ENCODE data around the gene DESI2.

Gene DESI2

DNA sequence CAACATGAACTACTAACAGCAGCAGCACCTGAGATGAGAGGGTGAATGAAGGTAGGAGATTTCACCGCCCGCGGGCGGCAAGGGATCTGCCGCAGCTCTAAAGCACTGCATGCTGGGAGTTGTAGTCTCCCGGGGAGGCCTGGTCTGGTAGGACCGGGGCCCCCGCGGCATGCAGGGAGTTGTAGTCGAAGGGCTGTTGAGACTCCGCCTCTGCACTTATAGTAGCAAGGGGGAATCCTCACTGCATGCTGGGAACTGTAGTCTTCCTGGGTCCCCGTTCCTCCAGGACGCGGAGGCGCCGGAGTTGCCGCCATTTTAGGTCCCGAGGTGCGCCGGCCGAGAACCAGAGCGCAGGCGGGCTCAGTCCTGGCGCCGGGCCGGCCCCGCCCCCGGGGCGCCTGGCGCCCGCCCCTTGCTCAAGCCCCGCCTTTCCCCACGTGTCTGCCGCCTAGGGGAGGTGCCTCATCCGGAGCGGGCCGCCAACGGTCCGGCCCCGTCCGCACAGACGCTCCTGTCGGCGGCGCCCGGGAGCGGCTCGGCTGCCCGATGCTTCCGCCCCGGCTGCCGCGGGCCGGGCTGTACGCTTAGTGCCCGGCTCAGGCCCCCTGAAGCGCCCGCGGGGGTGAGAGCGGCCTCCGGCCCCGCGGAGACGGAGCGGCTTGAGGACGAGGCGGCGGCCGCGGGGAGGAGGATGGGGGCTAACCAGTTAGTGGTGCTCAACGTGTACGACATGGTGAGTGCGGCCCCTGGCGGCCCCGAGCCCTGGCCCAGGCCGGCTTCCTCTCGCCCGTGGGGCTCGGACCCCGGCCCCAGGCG is at the start of gene DESI2:
Gene DESI2, plus strand, starts transcription at position 504 of the 816 bp plus-strand sequence. Its CDS starts 188 bp downstream, at position 692.
- DNase-seq = peak; percentile 98 to 99

GRCh38 chr1:244603498-244603897 is 49.4 kb upstream of the DESI2 start:
- no peak for DNase-seq

GRCh38 chr1:244605835-244606370 is 47.0 kb upstream of the DESI2 start:
- DNase-seq = no peak

- DNase-seq = no peak
Measured at GRCh38 chr1:244614113-244614836, 38.7 kb upstream of the DESI2 start.

- DNase-seq = no peak
Measured at GRCh38 chr1:244614879-244615278, 38.0 kb upstream of the DESI2 start.

DNA sequence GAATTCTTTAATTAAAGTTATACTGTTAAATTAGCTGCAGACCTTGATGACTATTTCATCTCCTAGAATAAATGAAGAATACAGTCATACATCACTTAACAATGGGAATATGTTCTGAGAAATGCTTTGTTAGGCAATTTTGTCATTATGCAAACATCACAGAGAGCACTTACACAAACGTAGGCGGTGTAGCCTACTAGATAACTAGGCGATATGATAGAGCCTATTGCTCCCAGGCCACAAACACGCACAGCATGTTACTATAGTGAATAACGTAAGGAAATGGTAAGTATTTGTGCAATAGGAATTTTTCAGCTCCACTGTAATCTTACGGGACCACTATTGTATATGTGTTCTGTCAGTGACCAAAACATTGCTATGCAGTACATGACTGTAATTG is 37.6 kb upstream of the DESI2 start:
- DNase-seq = no peak

DNA sequence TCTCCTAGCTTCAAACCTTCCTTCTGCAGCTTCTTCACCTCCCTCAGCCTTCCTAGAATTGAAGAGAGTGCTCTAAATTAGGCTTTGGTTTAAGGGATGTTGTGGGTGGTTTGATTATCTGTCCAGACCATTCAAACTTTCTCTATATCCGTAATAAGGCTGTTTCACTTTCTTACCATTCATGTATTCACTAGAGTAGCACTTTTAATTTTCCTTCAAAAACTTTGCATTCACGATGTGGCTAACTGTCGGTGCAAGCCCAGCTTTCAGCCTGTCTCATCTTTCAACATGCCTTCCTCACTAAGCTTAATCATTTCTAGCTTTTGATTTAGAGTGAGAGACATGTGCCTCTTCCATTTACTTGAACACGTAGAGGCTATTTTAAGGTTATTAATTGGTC is 26.2 kb upstream of the DESI2 start:
- no peak for DNase-seq

DNA sequence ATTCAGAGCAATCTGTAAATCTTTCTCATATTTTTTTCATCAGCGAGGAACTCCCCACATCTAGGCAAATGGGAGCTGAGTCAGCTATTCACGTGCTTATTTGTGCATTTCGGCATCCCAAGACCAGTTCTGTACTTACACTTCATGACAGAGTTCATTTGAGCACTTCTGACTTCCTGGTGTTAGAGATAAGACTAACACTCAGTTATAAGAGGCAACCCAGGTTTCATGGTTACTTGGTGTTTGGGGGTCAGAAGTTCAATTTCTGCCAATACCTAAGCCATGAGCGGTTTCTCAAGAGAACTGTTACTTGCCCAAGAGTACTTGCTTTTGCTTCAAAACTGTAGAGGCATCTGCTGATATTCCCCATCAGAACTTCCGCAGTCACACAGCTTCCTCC is 24.1 kb upstream of the DESI2 start:
- no peak for DNase-seq

- DNase-seq = no peak
Measured at GRCh38 chr1:244633140-244633539, 19.8 kb upstream of the DESI2 start.

- no peak for DNase-seq
Measured at GRCh38 chr1:244634546-244634945, 18.4 kb upstream of the DESI2 start.

GRCh38 chr1:244636488-244637259 is 16.3 kb upstream of the DESI2 start:
- DNase-seq = no peak

GRCh38 chr1:244639561-244639960 is 13.4 kb upstream of the DESI2 start:
- DNase-seq = no peak

DNA sequence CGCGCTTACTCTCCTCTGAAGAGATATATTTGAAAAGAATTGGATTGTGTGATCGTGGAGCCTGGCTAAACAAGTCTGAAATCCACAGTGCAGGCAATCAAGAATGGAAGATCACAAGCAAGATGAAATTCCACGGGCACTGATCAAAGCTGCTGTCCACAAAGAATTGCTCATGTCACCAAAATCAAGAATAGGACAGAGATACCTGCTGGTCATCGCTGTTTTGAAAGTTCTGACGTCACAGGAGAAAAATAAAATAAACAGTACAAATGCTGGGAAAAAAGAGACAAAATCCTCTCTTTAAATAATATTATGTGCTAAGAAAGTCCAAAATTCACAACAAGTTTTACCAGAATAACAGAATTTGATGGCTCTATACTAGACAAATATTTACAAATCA is 12.0 kb upstream of the DESI2 start:
- no peak for DNase-seq

DNA sequence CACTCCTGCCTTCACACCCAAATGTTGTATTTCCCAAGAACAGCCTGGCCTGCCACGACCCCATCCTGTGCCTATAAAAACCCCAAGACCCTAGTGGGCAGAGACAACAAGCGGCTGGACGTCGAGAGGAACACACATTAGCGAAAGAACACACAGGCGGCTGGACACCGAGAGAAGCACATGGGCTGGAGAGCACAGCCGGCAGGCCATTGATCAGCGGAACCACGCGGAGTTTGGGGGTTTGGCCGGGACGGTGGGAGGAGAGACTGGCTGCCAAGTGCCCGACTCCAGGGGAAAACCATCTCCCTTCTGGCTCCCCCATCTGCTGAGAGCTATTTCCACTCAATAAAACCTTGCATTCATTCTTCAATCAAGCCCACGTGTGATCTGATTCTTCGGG is 10.4 kb upstream of the DESI2 start:
- no peak for DNase-seq

GRCh38 chr1:244642988-244643387 is 9.9 kb upstream of the DESI2 start:
- no peak for DNase-seq

- DNase-seq = no peak
Measured at GRCh38 chr1:244645414-244645813, 7.5 kb upstream of the DESI2 start.

DNA sequence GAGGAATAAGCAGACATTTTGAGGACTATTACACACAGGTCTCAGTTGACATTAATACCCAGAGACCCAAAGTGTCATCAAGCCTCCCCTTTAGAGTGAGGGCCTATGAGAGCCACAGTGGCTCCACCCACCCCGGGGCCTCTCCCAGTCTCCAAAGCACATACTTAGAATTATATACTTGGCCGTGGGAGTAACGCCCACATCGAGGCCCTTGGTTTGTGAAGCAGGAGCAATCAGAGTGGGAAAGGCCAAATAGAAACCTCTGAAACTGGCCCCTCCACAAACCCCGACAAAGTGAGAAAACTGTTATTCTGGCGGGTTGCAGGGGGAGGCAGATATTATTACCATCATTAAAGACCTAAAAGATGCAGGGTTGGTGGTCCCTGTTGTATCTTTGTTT is 7.0 kb upstream of the DESI2 start:
- DNase-seq = no peak

DNA sequence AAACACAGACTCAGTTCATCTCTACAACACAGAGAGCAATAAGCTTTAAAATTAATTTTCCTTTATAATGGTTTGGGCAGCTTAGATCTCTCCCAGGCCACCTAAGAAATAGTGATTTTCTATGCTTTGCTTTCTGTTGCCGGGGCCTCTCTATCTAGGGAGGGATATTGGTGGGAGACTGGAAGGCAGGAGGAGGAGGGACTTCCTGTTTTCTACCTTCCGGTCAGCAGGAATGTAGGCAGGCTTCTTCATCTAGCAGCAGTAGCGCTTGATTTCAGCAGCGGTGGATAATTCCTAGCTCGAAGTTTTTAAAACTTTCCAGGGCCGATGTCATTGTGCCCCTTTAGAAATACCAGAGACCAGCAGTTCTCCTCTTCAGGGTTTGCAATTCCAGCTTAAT is 5.1 kb upstream of the DESI2 start:
- DNase-seq = no peak

GRCh38 chr1:244651956-244652622 is 837 bp upstream of the DESI2 start:
- peak in 1 of 2 donors; percentile 4 for DNase-seq

DNA sequence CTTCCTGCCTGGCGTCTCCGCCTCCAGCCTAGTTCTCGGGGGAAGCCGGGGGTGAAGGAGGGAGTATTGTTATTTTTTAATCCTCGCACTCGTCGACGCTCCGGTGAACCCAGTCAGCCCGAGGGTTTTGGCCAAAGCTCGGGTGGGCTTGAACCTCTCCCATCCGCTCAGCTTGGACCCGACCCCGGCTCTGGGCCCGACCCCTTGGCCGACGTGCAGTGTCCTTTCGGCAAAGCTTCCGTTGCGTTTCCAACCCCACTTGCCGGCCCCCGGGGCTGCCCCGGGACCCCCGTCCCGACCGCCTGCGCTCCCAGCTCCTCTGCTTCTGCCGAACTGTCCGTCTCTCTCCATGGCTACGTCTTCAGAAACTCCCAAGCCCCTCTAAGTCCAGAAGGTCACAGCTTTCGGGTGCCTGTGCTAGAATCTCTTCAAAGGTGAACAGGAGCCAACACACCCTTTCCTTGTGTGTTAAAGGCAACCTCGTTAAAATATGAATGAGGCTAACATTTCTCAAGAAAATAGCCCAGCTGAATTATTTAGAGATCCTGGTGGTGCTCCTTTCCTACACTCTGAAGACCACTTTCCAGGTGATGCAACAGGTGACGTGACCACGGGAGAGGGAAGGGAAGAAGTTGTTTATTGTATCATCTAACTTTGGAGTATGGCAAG is 647 bp downstream of the DESI2 start:
- no peak for DNase-seq

- DNase-seq = no peak
Measured at GRCh38 chr1:244654108-244655038, 1.4 kb downstream of the DESI2 start.
